ENCODE data around the gene PRSS22. TPM values are rescaled to one million over a fixed set of nuclear protein-coding genes. Genes with fewer than 3 reads are reported as not detected.

Gene PRSS22
- polyA plus RNA-seq, 1 donor from 2014 or later, result not detected

- Histone ChIP-seq H4K20me1 (ENCODE audit: insufficient read depth) (no peaks in the 10 kb centered on the region), H3K9me3 (ENCODE audit: low read length) (no peaks in the 10 kb centered on the region), H3F3A (ENCODE audit: insufficient read depth, low read length, poor library complexity, severe bottlenecking) (no peaks in the 10 kb centered on the region), H3K27me3 (ENCODE audit: insufficient read depth, low read depth, low read length) (peaks cover 18% of the 10 kb centered on the region), H3K4me3 (ENCODE audit: low read length) (no peak overlapping the region), H2AFZ (ENCODE audit: low read depth, low read length) (no peak overlapping the region), H3K36me3 (ENCODE audit: insufficient read depth, low read length) (no peaks in the 10 kb centered on the region), H3K9me2 (ENCODE audit: insufficient read depth, low read length) (no peaks in the 10 kb centered on the region), H3K9ac (ENCODE audit: low read length) (no peak overlapping the region), H3K4me2 (ENCODE audit: low read length) (no peak overlapping the region), H3K79me2 (replicated peaks; ENCODE audit: insufficient read depth, low read length) (no peaks in the 10 kb centered on the region), H3K27ac (ENCODE audit: low read length) (no peak overlapping the region)
- TF ChIP-seq MXI1 (conservative IDR thresholded peaks at IDR 0.05; ENCODE audit: poor library complexity, severe bottlenecking) (no peak), TAF1 (IDR thresholded peaks at IDR 0.05; ENCODE audit: low read depth) (no peak), POLR2AphosphoS5 (IDR thresholded peaks at IDR 0.05) (no peak), REST (IDR thresholded peaks at IDR 0.05; ENCODE audit: borderline replicate concordance) (no peak), RAD21 (conservative IDR thresholded peaks at IDR 0.05) (no peak), EZH2 (IDR thresholded peaks at IDR 0.05; ENCODE audit: borderline replicate concordance, insufficient read depth, low read length, poor library complexity, severe bottlenecking) (no peak), SMC3 (conservative IDR thresholded peaks at IDR 0.05; ENCODE audit: poor library complexity) (no peak)
Measured at GRCh38 chr16:2853531-2854073, 4.4 kb downstream of the PRSS22 start.

GRCh38 chr16:2852731-2853507 is 5.1 kb downstream of the PRSS22 start:
- TF ChIP-seq SMC3 (conservative IDR thresholded peaks at IDR 0.05; ENCODE audit: poor library complexity), result no peak
- no peak for TF ChIP-seq RAD21 (conservative IDR thresholded peaks at IDR 0.05)
- TF ChIP-seq TAF1 (IDR thresholded peaks at IDR 0.05; ENCODE audit: low read depth), result no peak
- no peak for TF ChIP-seq EZH2 (IDR thresholded peaks at IDR 0.05; ENCODE audit: borderline replicate concordance, insufficient read depth, low read length, poor library complexity, severe bottlenecking)
- TF ChIP-seq EP300 (conservative IDR thresholded peaks at IDR 0.05; ENCODE audit: poor library complexity, severe bottlenecking), result no peak
- H3K9ac ChIP-seq (ENCODE audit: low read length), result no peak overlapping the region
- no peaks in the 10 kb centered on the region for H4K20me1 ChIP-seq (ENCODE audit: insufficient read depth)
- no peaks in the 10 kb centered on the region for H3F3A ChIP-seq (ENCODE audit: insufficient read depth, low read length, poor library complexity, severe bottlenecking)
- H3K36me3 ChIP-seq (ENCODE audit: insufficient read depth, low read length), result no peaks in the 10 kb centered on the region
- H3K4me3 ChIP-seq (ENCODE audit: low read length), result no peak overlapping the region
- no peaks in the 10 kb centered on the region for H3K79me2 ChIP-seq (replicated peaks; ENCODE audit: insufficient read depth, low read length)
- H3K4me2 ChIP-seq (ENCODE audit: low read length), result no peak overlapping the region
- H3K27ac ChIP-seq (ENCODE audit: low read length), result no peak overlapping the region
- peaks cover 11% of the 10 kb centered on the region for H3K27me3 ChIP-seq (ENCODE audit: insufficient read depth, low read depth, low read length)
- H3K9me2 ChIP-seq (ENCODE audit: insufficient read depth, low read length), result no peaks in the 10 kb centered on the region
- no peak overlapping the region for H2AFZ ChIP-seq (ENCODE audit: low read depth, low read length)
- no peaks in the 10 kb centered on the region for H3K9me3 ChIP-seq (ENCODE audit: low read length)
